Iris pigment epithelial cell (primary cell): ENCODE data around the gene UNC5C.

Experiments
- DNase-seq: peaks from one replicate; pipeline ENCODE4 v3.0.0-alpha.2; 2011; ENCODE audit warnings: low read depth

UNC5C gene

GRCh38 chr4:95548738-95549245 is at the start of gene UNC5C:
TSS of gene UNC5C (minus strand) at chr4:95548973.
- DNase-seq = peak; percentile 30

- no peak for DNase-seq
Measured at GRCh38 chr4:95596676-95597075, 47.9 kb upstream of the UNC5C start.

GRCh38 chr4:95594629-95595028 is 45.9 kb upstream of the UNC5C start:
- DNase-seq = no peak

GRCh38 chr4:95594013-95594412 is 45.2 kb upstream of the UNC5C start:
- no peak for DNase-seq

GRCh38 chr4:95591278-95591677 is 42.5 kb upstream of the UNC5C start:
- no peak for DNase-seq

- no peak for DNase-seq
Measured at GRCh38 chr4:95590615-95591014, 41.8 kb upstream of the UNC5C start.

GRCh38 chr4:95585016-95585695 is 36.4 kb upstream of the UNC5C start:
- no peak for DNase-seq

- DNase-seq = no peak
Measured at GRCh38 chr4:95580226-95580625, 31.5 kb upstream of the UNC5C start.

GRCh38 chr4:95572304-95572991 is 23.7 kb upstream of the UNC5C start:
- peak; percentile 9 for DNase-seq

- no peak for DNase-seq
Measured at GRCh38 chr4:95571577-95571976, 22.8 kb upstream of the UNC5C start.

GRCh38 chr4:95563638-95564337 is 15.0 kb upstream of the UNC5C start:
- no peak for DNase-seq

GRCh38 chr4:95560774-95561173 is 12.0 kb upstream of the UNC5C start:
- no peak for DNase-seq

- peak; percentile 30 for DNase-seq
Measured at GRCh38 chr4:95556207-95556859, 7.6 kb upstream of the UNC5C start.

GRCh38 chr4:95552942-95553550 is 4.3 kb upstream of the UNC5C start:
- DNase-seq = no peak

- no peak for DNase-seq
Measured at GRCh38 chr4:95551653-95552052, 2.9 kb upstream of the UNC5C start.

- no peak for DNase-seq
Measured at GRCh38 chr4:95550115-95550987, 1.6 kb upstream of the UNC5C start.

- peak; percentile 31 for DNase-seq
Measured at GRCh38 chr4:95549246-95550114, 707 bp upstream of the UNC5C start.

GRCh38 chr4:95547715-95548471 is 880 bp downstream of the UNC5C start:
- DNase-seq = peak; percentile 12
